Endothelial cell (in vitro differentiated cells): Measurements from ENCODE around the gene IFT122. TPM values are rescaled to one million over a fixed set of nuclear protein-coding genes. Genes with fewer than 3 reads are reported as not detected.
"Not testable (repeated sequence)": the region's sequence is repeated elsewhere in the genome, so short reads cannot be mapped to it uniquely, and the experiment has no call there.

Source experiments
- DNase-seq: peaks from one replicate; pipeline ENCODE4 v3.0.0; 2021; ENCODE audit warnings: low spot score
- H3K27ac Mint-ChIP-seq: one replicate; pipeline ENCODE4 v1.8.0; 2021; ENCODE audit warnings: mixed read lengths, inconsistent platforms; ENCODE audit not compliant: unreplicated experiment
- H3K27me3 Mint-ChIP-seq: one replicate; pipeline ENCODE4 v1.8.0; 2021; ENCODE audit warnings: mild to moderate bottlenecking, moderate library complexity, mixed read lengths, inconsistent platforms; ENCODE audit not compliant: unreplicated experiment
- H3K36me3 Mint-ChIP-seq: one replicate; pipeline ENCODE4 v1.8.0; 2021; ENCODE audit warnings: mild to moderate bottlenecking, low read depth, mixed read lengths, inconsistent platforms; ENCODE audit not compliant: unreplicated experiment
- H3K4me1 Mint-ChIP-seq: one replicate; pipeline ENCODE4 v1.8.0; 2021; ENCODE audit warnings: mild to moderate bottlenecking, mixed read lengths, inconsistent platforms; ENCODE audit not compliant: unreplicated experiment
- H3K4me3 Mint-ChIP-seq: one replicate; pipeline ENCODE4 v1.8.0; 2021; ENCODE audit warnings: mild to moderate bottlenecking, mixed read lengths, inconsistent platforms; ENCODE audit not compliant: unreplicated experiment
- H3K9me3 Mint-ChIP-seq: one replicate; pipeline ENCODE4 v1.8.0; 2021; ENCODE audit warnings: mixed read lengths, inconsistent platforms; ENCODE audit not compliant: unreplicated experiment
- total RNA-seq: library from RNA; stranded (reverse); fragmentation: NEBNext Ultra II Directional; extraction: Animal tissue kit (Norgen Biotek cat#: 25700); gene quantifications from one replicate; pipeline ENCODE4 v1.2.1, GENCODE V29; 2021; ENCODE audit not compliant: unreplicated experiment
- TF ChIP-seq, protein P1 (sequence below): fragments of 200-600 bp; sonication (generic); IDR thresholded peaks from one replicate; pipeline ENCODE4 v1.5.0; 2021; ENCODE audit warnings: antibody characterized with exemption; ENCODE audit not compliant: unreplicated experiment

Gene IFT122
- total RNA-seq, 1 donor from 2014 or later: 25.1 TPM

DNA sequence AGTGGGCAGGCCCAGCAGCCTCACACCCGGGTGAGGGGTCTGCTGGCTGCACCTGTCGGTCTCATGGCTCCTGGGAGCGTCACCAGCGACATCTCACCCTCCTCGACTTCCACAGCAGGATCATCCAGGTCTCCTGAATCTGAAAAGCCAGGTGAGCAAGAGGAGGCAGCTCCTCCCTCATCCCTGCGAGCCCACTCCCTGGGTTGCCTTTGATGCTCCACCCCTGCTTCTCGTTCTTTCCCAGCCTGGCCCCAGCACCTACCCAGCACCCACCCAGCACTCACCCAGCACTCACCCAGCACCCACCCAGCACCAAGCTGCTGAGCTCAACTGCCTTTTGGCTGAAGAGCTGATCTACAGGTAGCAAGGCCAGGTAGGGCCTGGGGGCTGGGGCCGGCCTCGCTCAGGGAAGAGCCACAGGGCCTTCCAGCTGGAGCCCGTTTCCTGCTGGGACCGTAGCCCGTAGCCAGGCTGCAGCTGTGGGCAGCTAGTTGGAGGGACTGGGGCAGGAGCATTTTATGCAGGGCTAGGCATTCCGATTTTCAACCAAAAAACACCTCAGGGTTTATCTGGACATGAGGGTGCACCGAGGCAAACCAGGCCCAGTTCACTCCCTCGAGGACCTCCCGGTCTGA is 103.2 kb downstream of the IFT122 start, which contains the start of gene H1-8:
TSS of gene H1-8 (plus strand) at position 20 of the 635 bp plus-strand sequence. CDS start at position 64, 44 bp downstream.
- peaks cover 28% of the 10 kb centered on the region for H3K4me1 Mint-ChIP-seq
- TF ChIP-seq, protein P1, sequence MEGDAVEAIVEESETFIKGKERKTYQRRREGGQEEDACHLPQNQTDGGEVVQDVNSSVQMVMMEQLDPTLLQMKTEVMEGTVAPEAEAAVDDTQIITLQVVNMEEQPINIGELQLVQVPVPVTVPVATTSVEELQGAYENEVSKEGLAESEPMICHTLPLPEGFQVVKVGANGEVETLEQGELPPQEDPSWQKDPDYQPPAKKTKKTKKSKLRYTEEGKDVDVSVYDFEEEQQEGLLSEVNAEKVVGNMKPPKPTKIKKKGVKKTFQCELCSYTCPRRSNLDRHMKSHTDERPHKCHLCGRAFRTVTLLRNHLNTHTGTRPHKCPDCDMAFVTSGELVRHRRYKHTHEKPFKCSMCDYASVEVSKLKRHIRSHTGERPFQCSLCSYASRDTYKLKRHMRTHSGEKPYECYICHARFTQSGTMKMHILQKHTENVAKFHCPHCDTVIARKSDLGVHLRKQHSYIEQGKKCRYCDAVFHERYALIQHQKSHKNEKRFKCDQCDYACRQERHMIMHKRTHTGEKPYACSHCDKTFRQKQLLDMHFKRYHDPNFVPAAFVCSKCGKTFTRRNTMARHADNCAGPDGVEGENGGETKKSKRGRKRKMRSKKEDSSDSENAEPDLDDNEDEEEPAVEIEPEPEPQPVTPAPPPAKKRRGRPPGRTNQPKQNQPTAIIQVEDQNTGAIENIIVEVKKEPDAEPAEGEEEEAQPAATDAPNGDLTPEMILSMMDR: no peak
- peaks cover 22% of the 10 kb centered on the region for H3K27me3 Mint-ChIP-seq
- H3K27ac Mint-ChIP-seq: peak within 1 kb of the TSS; percentile 52
- H3K4me3 Mint-ChIP-seq: peak within 1 kb of the TSS; percentile 14
- H3K9me3 Mint-ChIP-seq: no peaks in the 10 kb centered on the region
- H3K36me3 Mint-ChIP-seq: peaks cover 2% of the 10 kb centered on the region
- no peak for DNase-seq

DNA sequence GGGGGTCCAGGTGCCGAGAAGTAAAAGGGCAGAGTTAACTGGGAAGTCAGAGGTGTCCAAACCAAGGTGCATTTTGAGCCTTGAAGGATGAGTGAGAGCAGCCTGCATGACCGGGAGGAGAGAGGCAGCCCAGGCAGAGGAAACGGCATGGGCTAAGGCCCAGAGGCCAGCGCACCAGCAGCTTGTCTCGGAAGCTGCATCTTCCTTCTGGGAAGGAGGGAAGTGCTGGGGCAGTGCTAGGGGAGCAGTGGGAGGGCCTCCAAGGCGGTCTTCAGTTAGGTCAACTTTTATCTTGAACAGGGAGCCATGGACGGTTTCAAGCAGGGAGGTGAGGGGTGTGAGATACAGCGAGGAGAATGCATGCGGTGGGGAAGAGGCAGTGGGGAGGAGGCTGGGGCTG is 104.0 kb downstream of the IFT122 start:
- H3K36me3 Mint-ChIP-seq: peaks cover 5% of the 10 kb centered on the region
- H3K27ac Mint-ChIP-seq: peak overlapping the region; percentile 44

DNA sequence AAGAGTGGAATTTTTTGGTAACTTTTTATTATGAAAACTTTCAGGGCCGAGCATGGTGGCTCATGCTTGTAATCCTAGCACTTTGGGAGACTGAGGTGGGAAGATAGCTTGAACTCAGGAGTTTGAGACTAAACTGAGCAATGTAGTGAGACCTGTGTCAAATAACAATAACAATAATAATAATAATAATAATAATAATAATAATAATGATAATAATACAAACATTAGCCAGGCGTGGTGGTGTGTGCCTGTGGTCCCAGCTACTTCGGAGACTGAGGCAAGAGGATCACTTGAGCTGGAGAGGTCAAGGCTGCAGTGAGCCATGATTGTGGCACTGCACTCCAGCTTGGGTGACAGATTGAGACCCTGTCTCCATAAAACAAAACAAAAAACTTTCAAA is 105.9 kb downstream of the IFT122 start:
- H3K27ac Mint-ChIP-seq, DNase-seq: not testable (repeated sequence)

More for the DNA sequence above, 104.0 kb downstream of the IFT122 start:
- TF ChIP-seq, protein P1: no peak
- Mint-ChIP-seq H3K4me1 (peaks cover 32% of the 10 kb centered on the region), H3K27me3 (peaks cover 29% of the 10 kb centered on the region), H3K9me3 (no peaks in the 10 kb centered on the region), H3K4me3 (peak overlapping the region; percentile 14)
- DNase-seq: no peak

DNA sequence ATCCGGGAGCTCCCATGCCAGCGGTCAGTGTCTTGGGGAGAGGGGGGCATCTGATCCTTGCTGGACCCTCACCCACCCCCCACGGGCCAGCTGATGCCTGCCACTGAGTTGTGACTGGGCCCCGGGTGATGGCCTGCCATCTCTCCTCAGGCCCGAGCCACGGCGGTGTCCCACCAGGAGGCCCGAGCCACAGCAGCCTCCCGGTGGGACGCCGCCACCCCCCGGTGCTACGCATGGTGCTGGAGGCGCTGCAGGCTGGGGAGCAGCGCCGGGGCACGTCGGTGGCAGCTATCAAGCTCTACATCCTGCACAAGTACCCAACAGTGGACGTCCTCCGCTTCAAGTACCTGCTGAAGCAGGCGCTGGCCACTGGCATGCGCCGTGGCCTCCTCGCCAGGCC is 107.2 kb downstream of the IFT122 start:
- Mint-ChIP-seq H3K4me3 (no peak overlapping the region), H3K9me3 (no peaks in the 10 kb centered on the region), H3K27me3 (peaks cover 47% of the 10 kb centered on the region), H3K36me3 (peaks cover 13% of the 10 kb centered on the region), H3K4me1 (peaks cover 46% of the 10 kb centered on the region), H3K27ac (no peak overlapping the region)
- DNase-seq: no peak
- TF ChIP-seq, protein P1: no peak

More for the DNA sequence above, 105.9 kb downstream of the IFT122 start:
- peaks cover 45% of the 10 kb centered on the region for H3K27me3 Mint-ChIP-seq
- H3K4me1 Mint-ChIP-seq: peaks cover 42% of the 10 kb centered on the region
- H3K9me3 Mint-ChIP-seq, H3K4me3 Mint-ChIP-seq, H3K36me3 Mint-ChIP-seq: not testable (repeated sequence)

DNA sequence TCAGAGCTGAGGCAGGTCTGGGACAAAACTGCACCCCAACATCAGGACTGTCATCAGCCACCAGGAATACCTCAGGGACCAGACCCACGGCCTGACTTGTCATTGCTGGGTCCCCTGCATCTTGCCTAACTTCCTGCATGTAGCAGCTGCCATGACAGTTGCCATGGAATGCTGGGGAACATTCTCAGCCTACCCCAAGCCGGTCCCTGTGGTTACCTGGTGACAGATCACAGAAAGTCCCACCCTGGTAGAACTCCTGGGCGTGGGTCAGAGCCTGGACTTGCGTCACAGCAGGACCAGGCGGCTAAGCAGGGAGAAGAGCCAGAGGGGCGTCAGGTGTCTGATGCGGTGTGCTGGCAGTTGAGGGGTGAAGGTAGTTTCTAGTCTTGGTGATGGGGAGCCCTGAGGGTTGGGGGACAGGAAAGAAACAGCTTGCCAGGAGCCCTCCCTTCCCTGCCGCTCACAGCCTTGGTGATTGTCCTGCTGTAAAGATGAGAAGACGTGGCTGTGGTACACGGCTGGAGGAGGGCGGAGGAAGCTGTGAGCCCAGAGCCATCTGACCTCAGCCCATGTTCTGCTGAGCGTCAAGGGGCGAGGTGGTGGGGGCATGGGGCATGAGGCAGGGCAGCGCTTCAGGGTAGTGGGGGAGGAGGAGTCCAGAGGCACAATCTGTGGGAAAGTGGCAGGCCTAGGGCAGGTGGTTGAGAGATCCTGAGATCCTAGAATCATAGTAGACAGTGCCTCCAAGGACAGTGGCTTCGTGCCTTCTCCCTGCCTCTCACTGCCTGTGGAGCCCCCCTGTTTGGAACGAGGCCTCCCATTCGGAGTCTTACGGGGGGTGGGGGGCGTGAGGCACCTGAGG is 108.3 kb downstream of the IFT122 start:
- Mint-ChIP-seq H3K36me3 (peaks cover 21% of the 10 kb centered on the region), H3K9me3 (no peaks in the 10 kb centered on the region), H3K27me3 (peaks cover 46% of the 10 kb centered on the region), H3K4me3 (no peak overlapping the region), H3K27ac (peak overlapping the region; percentile 81), H3K4me1 (peaks cover 45% of the 10 kb centered on the region)
- TF ChIP-seq, protein P1: no peak
- no peak for DNase-seq
